Stimulated activated CD8-positive, alpha-beta memory T cell treated with anti-CD3 and anti-CD28 coated beads, Interleukin-15, amount 100 ng/mL, for 4 hours (primary cell): Measurements from ENCODE around the gene LCN15.

Experiments
- DNase-seq, 2 donors: peaks; one replicate each; pipeline ENCODE4 v3.0.0-alpha.2; 2020; ENCODE audit warnings: low read depth in 2 of 2

LCN15 gene

DNA sequence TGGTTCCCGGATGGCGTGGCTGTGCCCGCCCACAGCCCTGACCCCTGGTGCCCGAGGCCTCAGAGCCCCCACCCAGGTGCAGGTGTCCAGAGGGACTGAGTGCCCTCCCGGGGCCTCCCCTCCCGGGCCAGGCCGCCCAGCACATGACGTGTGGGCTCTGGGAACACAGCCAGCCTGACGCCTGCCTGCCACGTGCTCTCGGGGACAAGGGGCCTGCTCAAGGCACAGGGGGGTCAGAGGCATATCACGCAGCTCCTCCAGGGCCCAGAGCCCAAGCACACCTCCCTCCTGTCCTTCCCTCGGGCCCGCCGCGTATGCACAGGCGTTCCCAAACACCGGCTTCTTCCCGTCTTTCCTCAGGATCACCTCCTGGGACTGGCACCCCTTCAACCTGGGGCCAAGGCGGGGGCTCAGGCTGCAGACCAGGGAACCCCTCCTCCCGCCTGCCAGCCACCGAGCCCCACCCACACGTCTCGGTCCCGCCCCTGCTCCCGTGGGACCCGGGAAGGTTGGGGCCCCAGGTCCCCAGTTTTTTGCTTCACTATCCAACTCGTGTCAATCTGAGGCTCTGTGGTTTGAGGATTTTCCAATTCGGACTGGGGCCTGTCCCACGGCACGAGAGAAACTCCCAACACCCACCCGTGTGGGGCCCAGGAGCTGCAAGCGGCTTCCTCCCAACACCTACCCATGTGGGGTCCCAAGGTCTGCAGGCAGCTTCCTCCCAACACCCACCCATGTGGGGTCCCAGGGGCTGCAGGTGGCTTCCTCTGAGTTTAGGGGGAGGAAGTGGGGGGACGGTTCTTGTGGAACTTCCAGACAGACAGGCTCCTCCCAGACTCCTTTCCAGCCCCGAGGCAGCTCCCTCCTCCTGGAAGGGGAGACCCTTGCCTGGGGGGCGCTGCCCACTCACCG, 23.1 kb downstream of the LCN15 start:
- no peak for DNase-seq

DNA sequence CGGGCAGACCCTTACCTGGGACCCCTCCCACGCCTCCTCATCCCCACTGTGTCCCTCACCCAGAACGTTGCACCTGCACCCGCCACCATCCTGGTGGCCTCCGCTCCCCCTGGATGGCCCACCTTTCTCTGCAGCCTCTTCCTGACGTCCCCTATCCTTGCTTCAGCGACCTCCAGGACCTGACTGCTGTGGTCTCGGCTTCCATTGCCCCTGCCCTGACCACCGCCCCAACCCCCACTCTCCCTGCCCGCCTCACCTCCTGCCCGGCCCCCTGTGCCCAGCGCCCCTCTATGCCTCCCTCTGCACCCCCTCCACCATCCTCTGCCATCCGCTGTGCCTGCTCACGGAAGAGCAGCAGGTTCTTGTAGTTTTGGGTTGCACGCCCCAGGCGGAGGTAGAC, 23.8 kb downstream of the LCN15 start:
- DNase-seq, result no peak

DNA sequence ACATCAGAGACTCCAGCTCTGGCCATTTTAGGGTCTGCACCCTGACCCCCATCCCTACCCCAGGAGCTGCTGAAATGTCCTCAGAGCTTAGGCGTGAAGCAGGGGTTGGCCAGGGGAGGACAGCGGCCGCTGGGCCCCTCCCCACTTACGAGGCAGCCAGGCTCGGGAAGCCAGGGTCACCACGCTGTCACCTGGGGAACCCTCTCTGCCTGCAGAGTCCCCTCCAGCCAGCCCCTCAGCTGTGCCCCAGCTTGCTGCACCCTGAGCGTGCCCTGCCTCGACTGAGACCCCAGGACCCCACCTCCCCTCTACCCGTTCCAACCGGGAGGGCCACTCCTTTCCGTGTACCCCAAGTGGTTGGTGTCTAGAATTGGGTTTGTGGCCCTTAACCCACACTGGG, 24.2 kb downstream of the LCN15 start:
- no peak for DNase-seq

DNA sequence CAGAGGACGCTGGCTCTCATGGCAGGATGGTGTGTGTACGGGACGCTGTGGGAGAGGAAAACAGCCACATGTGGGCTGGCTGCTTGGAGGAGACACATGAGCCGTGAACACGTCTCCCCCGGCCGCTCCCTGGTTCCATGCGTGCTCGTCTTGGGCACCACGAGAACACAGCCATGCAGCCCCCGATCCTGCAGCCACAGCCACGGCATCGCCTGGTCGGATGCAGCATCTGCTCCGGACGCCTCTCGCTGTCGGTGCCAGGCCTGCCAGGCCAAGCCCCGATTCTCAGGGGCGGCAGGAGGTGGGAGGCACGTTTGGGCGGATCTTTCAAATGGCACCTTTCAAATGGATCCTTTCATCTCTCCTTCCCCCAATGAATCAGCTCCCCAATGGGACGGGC, 24.8 kb downstream of the LCN15 start:
- DNase-seq, result no peak

DNA sequence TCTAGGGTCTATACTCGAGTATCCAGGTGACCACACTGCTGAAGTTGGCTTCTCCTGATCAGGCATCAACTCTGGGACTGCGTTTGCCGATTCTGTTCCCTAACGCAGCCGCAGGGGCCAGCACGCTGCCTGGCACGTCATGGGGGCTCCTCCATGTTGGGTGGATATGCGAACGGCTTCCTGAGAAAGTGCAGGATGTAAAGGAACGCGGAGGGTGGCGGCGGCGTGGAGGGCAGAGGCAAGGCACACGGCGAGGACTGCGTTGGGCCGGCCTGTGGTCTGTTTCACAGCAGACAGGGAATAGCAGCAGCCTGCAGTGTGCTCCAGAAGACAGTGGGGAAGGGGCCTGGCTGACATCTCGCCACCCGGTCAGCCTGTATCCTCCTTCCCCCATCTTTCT, 25.4 kb downstream of the LCN15 start:
- no peak for DNase-seq

DNA sequence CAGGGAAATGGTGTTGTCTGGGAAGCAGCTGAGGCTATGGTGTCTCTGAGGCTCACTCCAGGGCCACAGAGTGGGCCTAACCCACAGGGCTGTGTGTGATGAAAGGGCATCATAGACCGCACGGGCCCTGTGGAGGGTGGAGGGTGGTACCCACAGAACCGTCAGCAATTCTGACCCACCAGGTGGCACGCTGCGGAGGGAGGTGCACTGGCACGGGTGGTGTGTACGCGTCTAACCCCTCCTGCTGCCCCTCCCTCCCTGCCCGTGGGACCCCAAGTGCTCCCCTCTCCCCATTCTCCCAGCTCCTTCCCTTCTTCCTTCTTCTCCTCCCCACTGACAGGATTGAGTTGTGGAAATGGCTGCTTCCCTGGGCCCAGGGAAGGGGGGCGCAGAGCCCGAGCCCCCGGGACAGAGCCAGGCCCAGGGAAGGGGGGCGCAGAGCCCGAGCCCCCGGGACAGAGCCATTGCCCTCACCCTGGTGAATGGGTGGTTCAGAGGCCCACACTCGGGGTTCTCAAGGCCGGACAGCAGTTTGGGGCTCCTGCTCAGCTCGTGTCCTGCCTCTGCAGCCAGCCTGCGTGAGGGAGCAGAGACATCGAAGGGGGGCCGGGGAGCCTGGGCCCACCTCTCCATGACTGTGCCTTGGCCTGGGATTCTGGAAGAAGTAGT, 28.4 kb downstream of the LCN15 start:
- DNase-seq, result no peak

DNA sequence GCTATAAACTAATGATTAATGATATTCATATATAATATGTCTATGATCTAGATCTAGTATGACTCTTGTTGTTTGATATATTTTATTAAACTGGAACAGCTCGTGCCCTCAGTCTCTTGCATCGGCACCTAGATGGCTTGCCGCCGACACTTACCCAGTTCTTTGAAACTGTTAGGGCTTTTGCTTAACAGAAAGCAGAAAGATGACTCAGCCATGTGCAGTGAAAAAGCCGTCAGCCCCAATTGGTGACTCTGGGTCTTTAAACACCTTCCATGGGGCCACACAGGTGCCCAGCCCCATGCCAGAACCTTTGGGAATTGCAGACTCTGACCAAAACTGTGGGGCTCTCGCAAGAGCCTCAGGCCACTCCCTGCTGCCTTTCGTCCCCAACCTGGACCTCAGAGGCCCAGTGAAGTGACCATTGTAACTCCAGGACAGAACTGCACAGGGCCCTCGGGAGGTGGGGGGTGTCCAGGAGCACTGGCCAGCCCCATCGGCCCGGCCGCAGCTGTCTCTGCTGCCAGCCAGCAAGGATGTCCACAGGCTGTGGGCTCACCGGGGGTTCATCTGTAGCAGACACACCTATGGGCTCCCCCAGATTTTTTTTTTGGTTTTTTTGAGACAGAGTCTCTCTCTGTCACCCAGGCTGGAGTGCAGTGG, 29.4 kb downstream of the LCN15 start:
- no peak for DNase-seq

DNA sequence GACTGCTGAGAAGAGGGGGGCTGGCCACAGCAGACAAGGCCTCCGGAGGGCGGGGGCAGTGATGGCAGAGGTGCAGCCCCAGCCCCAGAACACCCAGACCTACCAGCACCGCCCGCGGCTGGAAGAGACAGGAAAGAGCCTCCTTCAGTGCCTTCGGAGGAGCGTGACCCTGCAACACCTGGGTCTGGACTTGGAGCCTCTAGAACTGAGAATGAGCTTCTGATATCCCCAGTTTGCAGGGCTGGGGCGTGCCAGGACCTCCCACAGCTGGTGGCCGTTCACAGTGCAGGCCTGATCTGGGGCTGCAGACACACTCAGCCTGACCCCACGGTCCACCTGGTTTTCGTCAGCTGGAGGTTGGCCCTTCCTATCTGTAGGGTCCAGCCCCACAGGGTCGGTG, 30.7 kb downstream of the LCN15 start:
- no peak for DNase-seq

DNA sequence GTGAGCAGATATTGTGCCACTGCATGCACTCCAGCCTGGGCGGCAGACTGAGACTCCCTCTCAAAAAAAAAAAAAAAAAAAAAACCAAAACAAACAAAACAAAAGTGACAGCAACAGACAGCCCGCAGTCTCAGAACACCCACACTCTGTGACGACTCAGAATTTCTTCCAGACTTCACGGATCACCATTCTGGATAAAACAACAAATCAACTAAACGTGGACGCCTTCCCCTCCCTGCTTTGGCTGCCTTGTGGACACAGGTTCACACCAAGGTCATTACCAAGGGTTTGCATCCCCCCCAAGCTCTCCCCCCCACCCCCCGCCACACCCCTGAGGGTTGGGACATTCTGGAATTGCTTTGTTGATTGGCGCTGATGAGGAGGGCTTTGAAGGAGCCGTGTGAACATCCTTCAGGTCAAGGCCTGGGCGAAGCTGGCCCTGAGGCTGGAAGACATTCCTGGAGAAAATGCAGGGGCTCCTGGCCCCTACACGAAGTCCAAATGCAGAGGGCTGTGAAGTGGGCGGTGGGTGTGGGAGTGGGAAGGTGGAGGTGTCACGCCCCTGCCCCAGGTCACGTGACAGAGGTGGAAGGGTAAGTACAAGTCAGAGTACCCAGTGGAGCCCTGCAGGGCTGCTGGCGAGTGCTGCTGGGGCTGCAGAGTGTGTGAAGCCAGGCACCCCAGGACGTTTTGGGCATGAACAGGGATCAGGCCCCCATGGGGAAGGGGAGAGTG, 31.7 kb downstream of the LCN15 start:
- no peak for DNase-seq

DNA sequence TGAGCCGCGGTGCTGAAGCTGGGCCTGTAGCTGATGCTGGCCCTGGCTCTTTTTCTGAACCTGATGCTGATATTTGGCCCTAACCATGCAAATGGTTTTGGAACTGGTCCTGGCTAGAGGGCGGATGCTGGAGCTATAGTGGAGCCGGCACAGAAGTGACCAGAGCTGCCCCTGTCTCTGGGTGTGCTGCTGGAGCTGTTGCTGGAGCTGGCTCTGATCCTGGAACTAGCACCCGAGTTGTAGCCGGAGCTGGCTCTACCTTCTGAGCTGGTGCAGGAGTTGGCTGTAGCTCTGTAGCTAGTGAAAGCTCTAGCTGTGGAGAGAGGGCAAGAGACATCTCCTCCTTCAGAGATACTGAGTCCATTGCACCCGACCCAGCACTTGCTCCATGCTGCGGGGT, 34.4 kb downstream of the LCN15 start:
- DNase-seq, result no peak

DNA sequence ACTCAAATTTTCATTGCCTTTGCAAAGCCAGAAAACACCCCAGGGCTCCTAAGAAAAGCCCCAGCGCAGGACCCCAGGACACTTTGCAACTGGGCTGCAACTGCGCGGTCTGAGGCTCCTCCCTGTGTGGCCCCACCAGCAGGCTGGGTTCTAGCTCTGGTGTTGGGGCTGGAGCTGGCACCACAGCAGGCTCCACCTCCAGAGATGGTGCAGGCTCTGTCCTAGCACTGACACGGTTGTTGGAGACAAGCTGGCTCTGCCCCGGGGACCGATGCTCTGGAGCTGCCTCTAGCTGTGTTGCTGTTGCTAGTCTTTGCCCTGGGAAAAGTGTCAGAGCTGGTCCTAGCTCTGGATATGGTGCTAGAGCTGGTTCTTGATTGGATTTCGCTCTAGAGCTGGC, 35.2 kb downstream of the LCN15 start:
- DNase-seq, result no peak

DNA sequence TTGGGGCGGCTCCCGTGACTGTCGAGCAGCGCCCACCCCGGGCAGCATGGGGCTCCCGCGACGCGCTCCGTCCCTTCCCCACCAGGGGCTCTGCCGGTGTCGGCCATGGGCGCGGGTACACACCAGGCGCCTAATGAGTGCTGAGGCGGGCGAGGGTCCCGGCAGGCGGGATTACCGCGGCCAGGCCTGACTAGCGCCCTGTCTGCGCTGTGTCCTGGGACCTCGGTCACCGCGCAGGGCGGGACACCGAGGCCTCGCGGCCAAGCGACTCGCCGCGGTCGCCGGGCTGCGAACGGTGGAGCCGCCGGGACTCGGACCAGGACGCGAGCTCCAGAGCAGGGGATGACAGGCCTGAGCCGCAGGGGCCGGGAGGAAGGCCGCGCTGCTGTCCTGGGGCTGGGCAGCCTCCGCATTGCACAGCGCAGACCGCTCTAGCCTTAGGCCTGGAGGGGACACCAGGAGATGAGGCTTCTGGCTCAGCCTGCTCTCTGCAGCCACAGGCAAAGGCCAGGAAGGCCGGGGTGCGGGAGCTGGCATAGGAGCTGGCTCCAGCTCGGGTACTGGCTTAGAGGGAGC, 35.7 kb downstream of the LCN15 start:
- no peak for DNase-seq

DNA sequence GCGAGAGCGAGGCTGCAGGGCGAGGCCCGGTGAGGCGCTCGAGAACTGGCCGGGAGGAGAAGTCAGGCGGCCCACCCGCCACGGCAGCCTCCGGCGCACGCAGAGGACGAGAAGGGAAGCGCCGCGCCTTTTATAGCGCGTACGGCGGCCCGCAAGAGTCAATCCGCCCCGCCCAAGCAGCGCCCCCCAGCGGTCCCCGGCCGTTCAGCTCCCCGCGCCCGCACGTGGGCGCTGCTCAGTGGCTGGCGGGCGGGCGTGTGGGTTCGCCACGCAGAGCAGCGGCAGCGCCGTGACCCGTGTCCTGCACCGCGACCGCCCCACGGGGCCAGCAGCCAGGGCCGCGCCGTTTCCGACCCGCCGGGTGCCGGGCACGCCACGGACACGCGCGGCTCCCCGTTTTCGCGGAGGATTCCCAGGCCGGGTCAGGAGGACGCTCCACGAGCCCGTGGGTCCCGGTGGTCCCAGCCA, 36.2 kb downstream of the LCN15 start:
- DNase-seq, result peak; percentile 78 to 89

DNA sequence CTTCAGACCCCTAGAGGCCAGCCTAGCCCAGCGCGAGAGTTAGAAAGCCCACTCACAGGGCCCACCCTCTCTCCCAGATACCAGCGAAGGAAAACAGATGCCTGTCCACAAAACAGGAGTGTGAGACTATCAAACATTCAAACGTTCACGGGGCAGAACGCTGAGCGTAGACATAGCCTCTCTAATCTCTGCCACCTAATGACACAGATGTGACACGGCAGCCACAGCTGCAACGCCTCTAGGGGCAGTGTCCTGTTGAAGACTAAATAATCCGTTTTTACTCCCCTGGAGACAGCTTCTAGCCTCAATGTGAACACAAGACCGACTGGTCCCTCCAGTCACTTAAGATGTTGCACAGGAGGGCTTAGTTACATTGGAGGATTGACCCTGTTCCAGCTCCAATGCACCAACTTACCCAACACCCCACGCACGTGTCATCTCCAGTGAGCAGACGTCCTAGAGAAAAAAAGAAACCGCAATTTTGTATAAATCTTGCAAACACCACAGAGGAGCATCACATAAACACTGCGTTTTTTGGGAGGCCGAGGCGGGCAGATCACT, 37.6 kb downstream of the LCN15 start:
- DNase-seq, result no peak

DNA sequence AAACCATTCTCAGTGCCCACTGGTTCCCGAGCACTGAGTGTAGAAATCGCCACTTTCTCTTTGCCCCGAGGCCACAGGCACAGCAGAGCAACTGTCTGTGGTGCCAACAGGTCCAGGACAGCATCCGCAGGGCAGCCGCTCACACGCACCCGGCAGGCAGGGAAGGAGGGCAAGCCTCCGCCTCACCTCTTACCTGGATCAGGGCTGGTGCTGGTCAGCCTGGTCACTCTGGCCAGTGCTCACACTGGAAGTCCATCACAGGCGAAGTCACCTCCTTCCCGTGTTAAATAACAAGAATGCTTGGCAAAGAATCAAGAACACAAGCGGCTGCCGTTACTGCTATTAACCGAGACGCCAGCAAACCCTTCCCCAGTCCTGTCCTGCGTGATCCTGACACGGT, 38.2 kb downstream of the LCN15 start:
- DNase-seq, result no peak

DNA sequence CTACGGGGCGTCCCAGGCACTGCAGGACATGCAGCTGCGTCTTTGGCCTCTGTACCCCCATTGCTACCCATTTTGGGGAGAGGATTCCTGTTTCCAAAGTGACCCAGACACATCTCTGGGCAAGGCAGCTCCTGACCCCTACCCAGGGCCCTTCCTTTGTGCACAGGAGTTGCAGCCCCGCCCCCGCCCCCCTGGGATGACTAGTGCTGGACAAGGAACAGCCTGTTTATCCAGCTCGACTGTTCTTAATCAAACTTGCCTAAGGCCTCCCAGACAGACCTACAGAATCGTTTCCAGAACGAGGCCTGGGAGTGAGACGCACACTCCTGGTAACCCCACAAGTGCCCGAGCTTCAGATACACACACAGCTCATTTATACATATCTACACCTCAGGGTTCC, 38.7 kb downstream of the LCN15 start:
- DNase-seq, result no peak

DNA sequence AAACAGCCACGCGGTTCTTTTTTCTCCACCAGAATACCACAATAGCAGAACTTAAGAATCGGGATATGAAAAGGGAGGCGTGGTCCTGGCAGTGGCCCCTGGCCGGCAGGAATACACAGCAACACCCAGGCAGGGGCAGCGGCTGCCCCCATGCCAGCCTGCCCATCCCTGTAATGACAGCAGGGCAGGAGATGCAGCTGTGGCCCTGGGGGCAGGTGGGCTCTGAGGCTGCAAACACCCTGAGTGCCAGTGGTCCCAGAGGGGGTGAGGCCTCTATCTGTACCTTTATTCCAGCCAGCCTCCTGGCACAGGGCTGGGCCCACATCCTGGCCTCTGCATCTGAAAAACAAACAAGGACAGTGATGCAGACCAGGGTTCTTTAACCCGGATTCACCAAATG, 39.5 kb downstream of the LCN15 start:
- no peak for DNase-seq

DNA sequence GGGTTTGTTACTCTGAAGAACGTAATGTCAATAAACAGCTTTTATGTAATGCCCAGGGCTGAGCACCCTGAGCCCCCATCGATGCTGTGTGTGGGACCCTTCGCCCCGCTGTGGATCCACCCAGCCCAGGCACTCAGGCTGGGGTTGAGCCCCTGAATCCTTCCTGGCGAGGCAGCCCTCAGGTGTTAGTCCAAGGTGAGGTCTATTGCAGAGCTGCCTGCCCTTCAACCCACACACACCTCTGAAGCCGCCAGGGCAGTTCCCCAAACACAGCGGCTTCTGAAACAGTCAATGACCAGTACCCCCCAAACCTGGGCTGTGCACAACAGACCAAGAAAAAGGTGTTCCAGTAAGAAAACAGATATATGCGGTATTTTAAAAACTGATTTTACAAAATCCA, 40.3 kb downstream of the LCN15 start:
- no peak for DNase-seq

DNA sequence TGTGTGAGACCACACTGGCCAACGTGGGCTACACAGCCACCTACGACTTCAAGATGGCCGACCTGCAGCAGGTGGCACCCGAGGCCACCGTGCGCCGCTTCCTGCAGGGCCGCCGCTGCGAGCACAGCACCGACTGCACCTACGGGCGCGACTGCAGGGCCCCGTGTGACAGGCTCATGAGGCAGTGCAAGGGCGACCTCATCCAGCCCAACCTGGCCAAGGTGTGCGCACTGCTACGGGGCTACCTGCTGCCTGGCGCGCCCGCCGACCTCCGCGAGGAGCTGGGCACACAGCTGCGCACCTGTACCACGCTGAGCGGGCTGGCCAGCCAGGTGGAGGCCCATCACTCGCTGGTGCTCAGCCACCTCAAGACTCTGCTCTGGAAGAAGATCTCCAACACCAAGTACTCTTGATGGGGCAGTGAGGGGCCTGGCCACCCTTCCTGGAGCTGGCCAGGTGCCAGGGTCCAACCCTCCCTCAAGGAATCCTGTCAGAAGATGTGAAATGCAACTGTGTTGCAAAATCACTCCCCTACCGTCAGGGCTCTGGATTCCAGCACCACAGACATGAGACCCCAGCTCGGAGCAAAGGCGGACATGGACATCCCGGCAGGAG, 40.8 kb downstream of the LCN15 start:
- DNase-seq, result no peak

DNA sequence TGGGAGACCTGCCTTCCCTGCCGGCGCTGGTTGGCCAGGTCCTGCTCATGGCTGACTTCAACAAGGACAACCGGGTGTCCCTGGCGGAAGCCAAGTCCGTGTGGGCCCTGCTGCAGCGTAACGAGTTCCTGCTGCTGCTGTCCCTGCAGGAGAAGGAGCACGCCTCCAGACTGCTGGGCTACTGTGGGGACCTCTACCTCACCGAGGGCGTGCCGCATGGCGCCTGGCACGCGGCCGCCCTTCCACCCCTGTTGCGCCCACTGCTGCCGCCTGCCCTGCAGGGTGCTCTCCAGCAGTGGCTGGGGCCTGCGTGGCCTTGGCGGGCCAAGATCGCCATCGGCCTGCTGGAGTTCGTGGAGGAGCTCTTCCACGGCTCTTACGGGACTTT, 41.4 kb downstream of the LCN15 start:
- no peak for DNase-seq
